GM12873 (cell line): Measurements from ENCODE around the gene SPOCK3.

Experiments used
- TF ChIP-seq, protein P1 (sequence below): IDR thresholded peaks from 2 replicates; pipeline ENCODE4 v1.5.1; 2012; ENCODE audit warnings: low read depth, mild to moderate bottlenecking, moderate library complexity, low read length, control low read depth; ENCODE audit not compliant: insufficient read depth; ENCODE audit errors: missing control alignments

Gene SPOCK3

DNA sequence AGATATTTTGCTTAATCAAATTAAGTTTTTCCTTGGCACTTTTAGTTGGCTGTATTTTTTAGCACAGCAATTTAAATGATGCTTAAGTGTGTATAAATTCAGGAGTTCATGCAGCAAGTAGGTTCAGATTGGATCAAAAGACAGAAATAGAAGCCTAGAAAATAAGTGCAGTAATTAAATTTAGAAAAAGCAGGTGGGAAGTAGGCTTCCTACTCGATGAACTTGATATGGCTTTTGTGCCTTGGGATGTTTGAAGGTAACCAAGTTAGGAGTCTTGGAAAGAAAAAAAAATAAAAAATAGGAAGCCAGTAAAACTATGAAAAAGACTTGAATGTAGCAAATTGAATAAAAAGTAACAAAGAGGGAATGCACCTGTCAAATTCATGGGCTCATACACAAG, 372.3 kb downstream of the SPOCK3 start:
- TF ChIP-seq, protein P1, sequence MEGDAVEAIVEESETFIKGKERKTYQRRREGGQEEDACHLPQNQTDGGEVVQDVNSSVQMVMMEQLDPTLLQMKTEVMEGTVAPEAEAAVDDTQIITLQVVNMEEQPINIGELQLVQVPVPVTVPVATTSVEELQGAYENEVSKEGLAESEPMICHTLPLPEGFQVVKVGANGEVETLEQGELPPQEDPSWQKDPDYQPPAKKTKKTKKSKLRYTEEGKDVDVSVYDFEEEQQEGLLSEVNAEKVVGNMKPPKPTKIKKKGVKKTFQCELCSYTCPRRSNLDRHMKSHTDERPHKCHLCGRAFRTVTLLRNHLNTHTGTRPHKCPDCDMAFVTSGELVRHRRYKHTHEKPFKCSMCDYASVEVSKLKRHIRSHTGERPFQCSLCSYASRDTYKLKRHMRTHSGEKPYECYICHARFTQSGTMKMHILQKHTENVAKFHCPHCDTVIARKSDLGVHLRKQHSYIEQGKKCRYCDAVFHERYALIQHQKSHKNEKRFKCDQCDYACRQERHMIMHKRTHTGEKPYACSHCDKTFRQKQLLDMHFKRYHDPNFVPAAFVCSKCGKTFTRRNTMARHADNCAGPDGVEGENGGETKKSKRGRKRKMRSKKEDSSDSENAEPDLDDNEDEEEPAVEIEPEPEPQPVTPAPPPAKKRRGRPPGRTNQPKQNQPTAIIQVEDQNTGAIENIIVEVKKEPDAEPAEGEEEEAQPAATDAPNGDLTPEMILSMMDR = no peak

DNA sequence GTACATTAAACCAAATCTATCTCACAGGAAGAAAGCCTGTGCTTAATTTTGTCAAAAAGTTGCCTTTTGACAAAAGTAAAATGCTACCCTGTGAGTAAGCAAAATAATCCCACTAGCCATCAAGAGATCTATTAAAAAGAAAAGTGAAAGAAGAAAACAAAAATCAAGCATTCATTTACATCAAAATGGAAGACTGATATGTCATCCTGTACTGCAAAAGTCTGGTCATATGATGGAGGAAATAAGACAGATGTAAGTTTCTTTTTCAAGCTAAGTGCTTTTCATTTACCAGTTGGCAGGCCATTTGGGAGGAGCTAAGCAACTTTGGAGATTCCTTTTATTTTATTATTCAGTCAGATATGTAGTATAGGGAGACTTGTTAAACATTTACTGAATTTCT, 387.4 kb downstream of the SPOCK3 start:
- TF ChIP-seq, protein P1 = no peak

DNA sequence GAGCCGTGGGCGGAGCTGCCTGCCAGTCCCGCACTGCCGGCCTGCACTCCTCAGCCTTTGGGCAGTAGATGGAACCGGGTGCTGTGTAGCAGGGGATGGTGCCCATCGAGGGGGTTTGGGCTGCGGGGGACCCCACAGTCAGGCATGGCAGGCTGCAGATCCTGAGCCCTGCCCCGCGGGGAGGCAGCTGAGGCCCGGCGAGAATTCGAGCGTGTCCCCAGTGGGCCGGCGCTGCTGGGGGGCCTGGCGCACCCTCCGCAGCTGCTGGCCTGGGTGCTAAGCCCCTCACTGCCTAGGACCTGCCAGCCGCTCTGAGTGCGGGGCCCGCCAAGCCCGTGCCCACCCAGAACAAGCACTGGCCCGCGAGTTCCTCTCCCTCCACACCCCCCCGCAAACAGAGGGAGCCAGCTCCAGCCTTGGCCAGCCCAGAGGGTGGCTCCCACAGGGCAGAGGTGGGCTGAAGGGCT, 391.5 kb downstream of the SPOCK3 start:
- TF ChIP-seq, protein P1 = no peak

DNA sequence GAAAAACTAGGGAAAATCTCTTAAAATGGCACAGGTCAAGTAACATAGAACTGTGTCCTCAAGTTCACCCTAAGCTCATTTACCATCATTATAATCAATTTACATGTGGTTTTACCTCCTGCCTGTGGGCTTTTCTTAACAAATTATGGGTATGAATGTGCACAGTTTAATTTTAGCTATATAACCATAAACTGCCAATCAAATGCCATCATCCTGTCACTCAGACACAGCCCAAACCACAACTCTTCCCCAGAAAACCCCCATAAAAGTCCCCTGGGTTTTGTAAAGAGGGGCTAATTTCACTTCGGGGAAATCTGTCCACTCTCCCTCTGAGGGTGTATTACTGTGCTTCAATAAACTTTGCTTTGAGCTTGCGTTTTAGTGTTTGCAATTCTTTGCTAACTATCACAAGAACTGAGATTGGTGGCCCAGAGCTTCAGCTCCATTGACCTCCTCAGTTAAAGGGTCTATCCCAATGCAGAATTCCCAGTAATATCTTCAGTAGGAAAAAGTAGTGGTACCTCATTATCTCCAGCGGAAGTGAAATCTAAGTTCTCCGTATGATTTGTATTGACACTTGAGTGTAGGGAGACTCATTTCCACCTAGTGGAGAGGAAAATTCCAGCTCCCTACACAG, 394.6 kb downstream of the SPOCK3 start:
- TF ChIP-seq, protein P1 = peak; percentile 21

DNA sequence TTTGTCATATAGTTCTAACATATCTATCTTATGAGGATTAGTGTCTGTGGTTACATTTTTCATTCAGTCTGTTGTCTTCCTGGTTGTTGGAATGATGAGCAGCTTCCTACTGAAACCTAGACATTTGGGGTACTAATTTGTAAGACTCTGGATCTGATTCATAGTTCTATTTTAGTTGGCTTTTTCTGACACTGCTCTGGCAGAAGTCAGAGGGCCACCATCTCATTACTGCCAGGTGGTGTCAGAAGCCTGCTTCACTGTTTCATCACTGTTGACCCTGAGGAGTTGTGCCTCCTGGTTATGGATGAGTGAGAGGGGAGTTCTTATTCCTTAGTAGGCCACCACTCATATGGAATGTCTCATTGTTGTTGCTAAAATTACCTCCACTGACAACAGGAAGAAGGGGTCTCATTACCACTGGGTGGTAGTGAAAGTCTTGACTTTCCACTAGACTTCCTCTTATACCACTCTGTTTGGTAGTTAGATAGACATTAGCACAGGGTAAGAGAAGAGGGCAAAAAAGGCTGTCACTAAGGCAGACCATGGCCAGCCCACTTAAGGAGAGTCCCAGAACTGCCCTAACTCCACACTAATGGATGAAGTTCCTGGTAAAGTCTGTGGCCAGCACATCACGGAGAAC, 395.2 kb downstream of the SPOCK3 start:
- TF ChIP-seq, protein P1 = no peak

DNA sequence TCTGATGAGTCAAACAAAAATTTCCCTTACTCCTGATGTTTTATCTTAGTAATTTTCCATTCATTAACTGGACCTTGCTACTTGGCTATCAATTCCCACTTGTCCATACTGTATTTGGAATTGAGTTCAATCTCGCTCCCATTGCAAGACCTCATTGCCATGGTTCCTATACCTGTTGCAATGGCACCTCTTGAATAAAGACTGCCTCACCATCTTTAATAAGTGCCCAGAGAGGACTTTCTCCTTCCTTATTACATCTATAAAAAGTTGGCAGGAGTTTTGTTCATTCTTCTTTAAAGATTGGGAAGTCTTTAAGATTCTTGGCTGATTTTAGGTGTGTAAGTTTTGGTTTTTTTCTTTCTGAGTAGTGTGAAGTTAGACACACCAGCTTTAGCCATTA, 397.4 kb downstream of the SPOCK3 start:
- TF ChIP-seq, protein P1 = no peak

DNA sequence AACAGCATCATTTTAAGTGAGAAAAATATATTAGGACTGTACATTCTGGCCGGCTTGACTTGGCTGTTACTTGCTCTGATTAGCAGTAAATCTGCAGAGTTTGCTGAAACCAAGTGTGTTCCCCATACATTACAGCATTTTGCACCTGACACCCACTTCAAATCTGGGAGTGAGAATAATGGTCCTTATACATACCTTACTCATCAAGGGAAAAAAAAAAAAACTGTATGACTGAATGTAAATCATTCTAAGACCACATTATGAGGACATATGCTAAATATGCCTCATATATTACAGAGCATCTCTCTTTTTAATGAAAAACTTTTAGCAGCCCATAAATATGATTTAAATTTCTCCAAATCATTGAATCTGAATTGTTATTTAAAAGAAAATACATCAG, 406.7 kb downstream of the SPOCK3 start:
- TF ChIP-seq, protein P1 = no peak
